Smooth muscle cell (in vitro differentiated cells): ENCODE results near the gene SPATA33. TPM values are rescaled to one million over a fixed set of nuclear protein-coding genes. Genes with fewer than 3 reads are reported as not detected.

Experiments
- DNase-seq: peaks from one replicate; lab custom pipeline; 2025; ENCODE audit not compliant: unreplicated experiment; lab: John Stamatoyannopoulos, UW
- H2AFZ ChIP-seq: fragments of 200-600 bp; sonication (generic); 2 replicates; pipeline ENCODE4 v1.6.0; 2016; ENCODE audit warnings: antibody characterized with exemption, low read depth, mild to moderate bottlenecking
- H3F3A ChIP-seq: fragments of 200-600 bp; sonication (generic); 2 replicates; pipeline ENCODE4 v1.6.0; 2017; ENCODE audit warnings: antibody characterized with exemption, low read depth
- H3K27ac ChIP-seq: fragments of 200-600 bp; sonication (generic); 2 replicates; pipeline ENCODE4 v1.5.1; 2016; ENCODE audit warnings: low read depth, mild to moderate bottlenecking
- H3K27me3 ChIP-seq: fragments of 200-600 bp; sonication (generic); 2 replicates; pipeline ENCODE4 v1.6.1; 2016; ENCODE audit warnings: low read depth, mild to moderate bottlenecking
- H3K36me3 ChIP-seq: fragments of 200-600 bp; sonication (generic); 2 replicates; pipeline ENCODE4 v1.5.1; 2016; ENCODE audit warnings: low read depth
- H3K4me1 ChIP-seq: fragments of 200-600 bp; sonication (generic); 2 replicates; pipeline ENCODE4 v1.5.1; 2016; ENCODE audit warnings: low read depth
- H3K4me2 ChIP-seq: fragments of 200-600 bp; sonication (generic); 2 replicates; pipeline ENCODE4 v1.6.0; 2016; ENCODE audit warnings: mild to moderate bottlenecking
- H3K4me3 ChIP-seq: fragments of 200-600 bp; sonication (generic); 2 replicates; pipeline ENCODE4 v1.5.1; 2016; ENCODE audit warnings: mild to moderate bottlenecking
- H3K79me2 ChIP-seq: fragments of 200-600 bp; sonication (generic); 2 replicates; pipeline ENCODE4 v1.6.0; 2016; ENCODE audit warnings: low read depth, mild to moderate bottlenecking
- H3K9ac ChIP-seq: fragments of 200-600 bp; sonication (generic); 2 replicates; pipeline ENCODE4 v1.6.0; 2016; ENCODE audit warnings: low read depth
- H3K9me3 ChIP-seq: fragments of 200-600 bp; sonication (generic); replicated peaks from 2 replicates; pipeline ENCODE4 v1.5.1; 2016; ENCODE audit warnings: low read depth
- H4K20me1 ChIP-seq: fragments of 200-600 bp; sonication (generic); 2 replicates; pipeline ENCODE4 v1.6.0; 2016; ENCODE audit warnings: low read depth
- WGBS: methylation state at CpG from one replicate; pipeline ENCODE4 v1.1.7; 2016; ENCODE audit warnings: low lambda C conversion rate; 5-methylcytosine and 5-hydroxymethylcytosine counted together
- polyA plus RNA-seq: library from polyadenylated mRNA; unstranded; fragments of >200 nt; fragmentation: Nextera tagmentation; extraction: Ambion mirVana; gene quantifications from 2 replicates; pipeline ENCODE4 v1.2.1, GENCODE V29; 2016
- total RNA-seq: library from RNA; depleted of rRNA; stranded (reverse); fragments of >200 nt; gene quantifications from 2 replicates; pipeline ENCODE4 v1.2.3, GENCODE V29; 2014
- TF ChIP-seq, protein P1 (sequence below): fragments of 200-600 bp; sonication (generic); IDR thresholded peaks from 2 replicates; pipeline ENCODE4 v1.5.1; 2017; ENCODE audit warnings: borderline replicate concordance, mild to moderate bottlenecking, antibody characterized with exemption; ENCODE audit not compliant: insufficient read depth, poor library complexity, severe bottlenecking

SPATA33 gene
- total and polyA plus RNA-seq, 2 experiments from 2014 or later, result 4.0 to 8.1 TPM

DNA sequence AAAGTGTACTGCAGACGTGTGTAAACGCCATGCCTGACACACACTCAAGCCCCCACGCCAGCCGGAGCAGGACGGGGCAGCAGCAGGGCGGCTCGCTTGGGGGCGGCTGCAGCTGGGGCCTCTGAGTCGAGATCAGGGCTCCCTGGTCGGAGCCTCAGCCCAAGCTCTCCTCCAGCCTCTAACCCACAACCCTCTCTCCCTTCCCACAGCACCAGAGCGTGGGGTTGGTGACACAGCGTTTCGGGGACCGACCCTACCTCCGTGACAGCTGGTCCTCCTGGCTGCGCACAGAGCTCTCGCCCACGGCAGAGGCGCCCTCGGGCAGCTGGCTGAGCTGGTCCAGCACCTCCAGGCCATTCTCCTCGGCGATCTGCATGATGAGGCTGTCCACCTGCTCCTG lies 11.4 kb upstream of the SPATA33 start:
- WGBS, result 96% methylated on average over 22 of the region's 22 CpGs
- TF ChIP-seq, protein P1, sequence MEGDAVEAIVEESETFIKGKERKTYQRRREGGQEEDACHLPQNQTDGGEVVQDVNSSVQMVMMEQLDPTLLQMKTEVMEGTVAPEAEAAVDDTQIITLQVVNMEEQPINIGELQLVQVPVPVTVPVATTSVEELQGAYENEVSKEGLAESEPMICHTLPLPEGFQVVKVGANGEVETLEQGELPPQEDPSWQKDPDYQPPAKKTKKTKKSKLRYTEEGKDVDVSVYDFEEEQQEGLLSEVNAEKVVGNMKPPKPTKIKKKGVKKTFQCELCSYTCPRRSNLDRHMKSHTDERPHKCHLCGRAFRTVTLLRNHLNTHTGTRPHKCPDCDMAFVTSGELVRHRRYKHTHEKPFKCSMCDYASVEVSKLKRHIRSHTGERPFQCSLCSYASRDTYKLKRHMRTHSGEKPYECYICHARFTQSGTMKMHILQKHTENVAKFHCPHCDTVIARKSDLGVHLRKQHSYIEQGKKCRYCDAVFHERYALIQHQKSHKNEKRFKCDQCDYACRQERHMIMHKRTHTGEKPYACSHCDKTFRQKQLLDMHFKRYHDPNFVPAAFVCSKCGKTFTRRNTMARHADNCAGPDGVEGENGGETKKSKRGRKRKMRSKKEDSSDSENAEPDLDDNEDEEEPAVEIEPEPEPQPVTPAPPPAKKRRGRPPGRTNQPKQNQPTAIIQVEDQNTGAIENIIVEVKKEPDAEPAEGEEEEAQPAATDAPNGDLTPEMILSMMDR, result no peak
- Histone ChIP-seq H3F3A (no peaks in the 10 kb centered on the region), H2AFZ (no peak overlapping the region), H3K79me2 (no peaks in the 10 kb centered on the region), H4K20me1 (peaks cover 17% of the 10 kb centered on the region), H3K9me3 (no peaks in the 10 kb centered on the region), H3K27me3 (no peaks in the 10 kb centered on the region), H3K4me2 (no peak overlapping the region), H3K4me3 (no peak overlapping the region), H3K36me3 (no peaks in the 10 kb centered on the region), H3K4me1 (no peaks in the 10 kb centered on the region), H3K9ac (no peak overlapping the region), H3K27ac (no peak overlapping the region)
- DNase-seq, result no peak

DNA sequence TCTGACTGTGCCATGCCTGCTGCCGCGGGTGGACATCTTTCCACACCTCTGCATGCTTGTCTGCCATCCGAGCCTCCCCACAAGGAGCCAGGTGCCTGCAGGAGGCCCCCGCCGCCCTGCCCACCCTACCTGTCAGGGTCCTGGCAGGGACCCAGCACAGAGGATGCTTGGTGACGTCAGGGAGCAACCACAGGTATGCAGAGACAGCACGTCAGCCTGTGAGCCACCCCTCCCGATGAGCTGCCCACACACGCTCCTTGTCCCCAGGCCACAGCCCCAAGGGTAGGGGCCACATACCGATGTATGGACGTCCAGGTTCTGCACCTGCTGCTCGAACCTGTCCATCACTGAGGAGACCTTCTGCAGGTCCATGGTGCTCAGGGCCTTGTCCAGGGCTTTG lies 10.7 kb upstream of the SPATA33 start:
- Histone ChIP-seq H3K4me3 (no peak overlapping the region), H3K79me2 (no peaks in the 10 kb centered on the region), H2AFZ (no peak overlapping the region), H3K9ac (no peak overlapping the region), H3K27me3 (no peaks in the 10 kb centered on the region), H3K4me1 (no peaks in the 10 kb centered on the region), H3K4me2 (no peak overlapping the region), H4K20me1 (peaks cover 23% of the 10 kb centered on the region), H3K36me3 (no peaks in the 10 kb centered on the region), H3K27ac (no peak overlapping the region), H3F3A (no peaks in the 10 kb centered on the region), H3K9me3 (no peaks in the 10 kb centered on the region)
- no peak for DNase-seq
- 89% methylated on average over 10 of the region's 12 CpGs for WGBS
- TF ChIP-seq, protein P1, result no peak

DNA sequence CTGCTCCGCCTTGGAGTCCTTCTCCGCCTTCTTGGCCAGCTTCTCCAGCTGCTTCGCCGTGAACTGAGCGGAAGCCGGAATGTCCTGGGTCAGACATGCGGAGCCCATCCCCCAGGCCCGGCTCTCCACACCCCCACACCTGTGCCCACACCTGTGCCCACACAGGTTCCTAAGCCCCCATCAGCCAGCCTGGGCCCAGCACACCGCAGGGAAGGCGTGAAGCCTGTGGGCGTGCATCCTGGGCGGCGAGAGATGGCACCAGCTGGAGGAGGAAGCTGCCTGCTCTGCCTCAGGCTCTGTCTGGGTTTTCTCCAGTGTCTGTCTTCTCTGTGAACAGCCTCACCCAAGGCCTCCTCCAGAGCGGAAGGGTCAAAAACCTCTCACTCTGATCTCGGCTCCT lies 6.1 kb upstream of the SPATA33 start:
- H3K9ac ChIP-seq, result no peak overlapping the region
- H3K4me3 ChIP-seq, result no peak overlapping the region
- WGBS, result 96% methylated on average over 15 of the region's 15 CpGs
- no peak overlapping the region for H2AFZ ChIP-seq
- H3K9me3 ChIP-seq, result no peaks in the 10 kb centered on the region
- H3K4me1 ChIP-seq, result peaks cover 4% of the 10 kb centered on the region
- no peak overlapping the region for H3K4me2 ChIP-seq
- peaks cover 30% of the 10 kb centered on the region for H3K79me2 ChIP-seq
- H3K36me3 ChIP-seq, result no peaks in the 10 kb centered on the region
- H3K27me3 ChIP-seq, result no peaks in the 10 kb centered on the region
- peaks cover 56% of the 10 kb centered on the region for H4K20me1 ChIP-seq
- no peak overlapping the region for H3K27ac ChIP-seq
- DNase-seq, result no peak
- H3F3A ChIP-seq, result no peaks in the 10 kb centered on the region
- TF ChIP-seq, protein P1, result no peak

DNA sequence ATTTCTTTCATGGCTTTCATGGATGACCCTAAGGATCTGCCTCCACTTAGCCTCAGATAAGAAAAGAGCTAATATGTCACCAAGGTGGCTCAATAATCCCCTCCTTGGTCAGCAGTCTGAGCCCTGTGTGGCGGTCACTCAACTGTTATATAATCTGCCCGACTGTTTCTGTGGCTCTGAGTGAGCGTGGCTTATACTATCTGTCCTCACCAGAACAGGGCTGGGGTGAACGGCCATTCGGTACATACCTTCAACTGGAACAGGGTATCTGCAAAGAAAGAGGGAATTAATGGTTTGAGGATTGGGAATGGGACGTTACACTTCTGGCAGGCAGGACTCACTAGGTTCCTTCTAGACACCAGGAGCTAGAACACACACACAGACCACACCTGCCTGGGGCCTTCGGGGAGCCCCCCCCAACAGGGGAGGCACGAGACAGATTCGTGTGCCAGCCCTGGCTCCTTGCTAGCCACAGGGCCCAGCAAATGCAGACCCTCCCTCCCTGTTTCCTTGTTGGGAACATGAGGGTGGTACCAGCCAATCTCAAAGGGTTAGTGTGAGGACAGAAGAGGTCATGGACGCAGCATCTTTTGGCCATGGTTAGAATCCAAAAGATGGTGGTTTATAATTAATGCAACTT lies 3.9 kb upstream of the SPATA33 start:
- Histone ChIP-seq H3K4me3 (no peak overlapping the region), H3K27ac (no peak overlapping the region), H3F3A (no peaks in the 10 kb centered on the region), H3K9ac (no peak overlapping the region), H3K79me2 (peaks cover 44% of the 10 kb centered on the region), H3K4me1 (peaks cover 9% of the 10 kb centered on the region), H3K27me3 (no peaks in the 10 kb centered on the region), H3K36me3 (no peaks in the 10 kb centered on the region), H2AFZ (no peak overlapping the region), H3K4me2 (no peak overlapping the region), H3K9me3 (no peaks in the 10 kb centered on the region), H4K20me1 (peaks cover 54% of the 10 kb centered on the region)
- DNase-seq, result no peak
- TF ChIP-seq, protein P1, result no peak
- WGBS, result 98% methylated on average over 10 of the region's 10 CpGs
